ENCODE results near the gene DRD4.

DNA sequence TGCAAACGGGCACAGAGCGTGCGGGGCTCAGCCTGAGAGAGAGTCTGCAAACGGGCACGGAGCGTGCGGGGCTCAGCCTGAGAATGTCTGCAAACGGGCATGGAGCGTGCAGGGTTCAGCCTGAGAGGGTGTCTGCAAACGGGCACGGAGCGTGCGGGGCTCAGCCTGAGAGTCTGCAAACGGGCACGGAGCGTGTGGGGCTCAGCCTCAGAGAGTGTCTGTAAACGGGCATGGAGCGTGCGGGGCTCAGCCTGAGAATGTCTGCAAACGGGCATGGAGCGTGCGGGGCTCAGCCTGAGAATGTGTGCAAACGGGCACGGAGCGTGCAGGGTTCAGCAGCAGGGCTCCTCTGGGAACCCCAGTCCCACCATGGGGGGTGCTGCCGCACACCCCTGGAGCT is 47.3 kb upstream of the DRD4 start:
- TF ChIP-seq, protein P1, sequence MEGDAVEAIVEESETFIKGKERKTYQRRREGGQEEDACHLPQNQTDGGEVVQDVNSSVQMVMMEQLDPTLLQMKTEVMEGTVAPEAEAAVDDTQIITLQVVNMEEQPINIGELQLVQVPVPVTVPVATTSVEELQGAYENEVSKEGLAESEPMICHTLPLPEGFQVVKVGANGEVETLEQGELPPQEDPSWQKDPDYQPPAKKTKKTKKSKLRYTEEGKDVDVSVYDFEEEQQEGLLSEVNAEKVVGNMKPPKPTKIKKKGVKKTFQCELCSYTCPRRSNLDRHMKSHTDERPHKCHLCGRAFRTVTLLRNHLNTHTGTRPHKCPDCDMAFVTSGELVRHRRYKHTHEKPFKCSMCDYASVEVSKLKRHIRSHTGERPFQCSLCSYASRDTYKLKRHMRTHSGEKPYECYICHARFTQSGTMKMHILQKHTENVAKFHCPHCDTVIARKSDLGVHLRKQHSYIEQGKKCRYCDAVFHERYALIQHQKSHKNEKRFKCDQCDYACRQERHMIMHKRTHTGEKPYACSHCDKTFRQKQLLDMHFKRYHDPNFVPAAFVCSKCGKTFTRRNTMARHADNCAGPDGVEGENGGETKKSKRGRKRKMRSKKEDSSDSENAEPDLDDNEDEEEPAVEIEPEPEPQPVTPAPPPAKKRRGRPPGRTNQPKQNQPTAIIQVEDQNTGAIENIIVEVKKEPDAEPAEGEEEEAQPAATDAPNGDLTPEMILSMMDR (IDR thresholded peaks at IDR 0.05 in 4 of 5, conservative IDR thresholded peaks at IDR 0.05 in 1 of 5), result no peak
- no peak for TF ChIP-seq POLR2A (IDR thresholded peaks at IDR 0.05)
